Measurements from ENCODE around the gene TACC2. TPM values are rescaled to one million over a fixed set of nuclear protein-coding genes. Genes with fewer than 3 reads are reported as not detected.

Gene TACC2
- total RNA-seq, 1 experiment from 2014 or later = 15.8 TPM

GRCh38 chr10:122196218-122196617 is 207.3 kb downstream of the TACC2 start:
- no peaks in the 10 kb centered on the region for H3K4me1 ChIP-seq (replicated peaks; ENCODE audit: insufficient read depth)
- CTCF ChIA-PET = no interaction called here
- H3K9me3 ChIP-seq (ENCODE audit: insufficient read depth, low read depth) = no peaks in the 10 kb centered on the region

GRCh38 chr10:122197611-122198222 is 208.8 kb downstream of the TACC2 start:
- CTCF ChIA-PET = no interaction called here
- no peaks in the 10 kb centered on the region for H3K9me3 ChIP-seq (ENCODE audit: insufficient read depth, low read depth)
- no peak for TF ChIP-seq EZH2 (IDR thresholded peaks at IDR 0.05; ENCODE audit: low read depth)
- TF ChIP-seq, protein P1, sequence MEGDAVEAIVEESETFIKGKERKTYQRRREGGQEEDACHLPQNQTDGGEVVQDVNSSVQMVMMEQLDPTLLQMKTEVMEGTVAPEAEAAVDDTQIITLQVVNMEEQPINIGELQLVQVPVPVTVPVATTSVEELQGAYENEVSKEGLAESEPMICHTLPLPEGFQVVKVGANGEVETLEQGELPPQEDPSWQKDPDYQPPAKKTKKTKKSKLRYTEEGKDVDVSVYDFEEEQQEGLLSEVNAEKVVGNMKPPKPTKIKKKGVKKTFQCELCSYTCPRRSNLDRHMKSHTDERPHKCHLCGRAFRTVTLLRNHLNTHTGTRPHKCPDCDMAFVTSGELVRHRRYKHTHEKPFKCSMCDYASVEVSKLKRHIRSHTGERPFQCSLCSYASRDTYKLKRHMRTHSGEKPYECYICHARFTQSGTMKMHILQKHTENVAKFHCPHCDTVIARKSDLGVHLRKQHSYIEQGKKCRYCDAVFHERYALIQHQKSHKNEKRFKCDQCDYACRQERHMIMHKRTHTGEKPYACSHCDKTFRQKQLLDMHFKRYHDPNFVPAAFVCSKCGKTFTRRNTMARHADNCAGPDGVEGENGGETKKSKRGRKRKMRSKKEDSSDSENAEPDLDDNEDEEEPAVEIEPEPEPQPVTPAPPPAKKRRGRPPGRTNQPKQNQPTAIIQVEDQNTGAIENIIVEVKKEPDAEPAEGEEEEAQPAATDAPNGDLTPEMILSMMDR (conservative IDR thresholded peaks at IDR 0.05) = no peak
- H3K79me2 ChIP-seq (ENCODE audit: low read depth) = no peaks in the 10 kb centered on the region
- H3K27me3 ChIP-seq (ENCODE audit: insufficient read depth, low read depth) = no peaks in the 10 kb centered on the region
- H3K36me3 ChIP-seq (ENCODE audit: low read depth) = no peaks in the 10 kb centered on the region
- H2AFZ ChIP-seq = no peak overlapping the region
- H3K9me2 ChIP-seq (ENCODE audit: insufficient read depth) = no peaks in the 10 kb centered on the region
- no TSS peak for BruUV-seq (replicated peaks)
- no peaks in the 10 kb centered on the region for H4K20me1 ChIP-seq (ENCODE audit: insufficient read depth)
- H3K4me2 ChIP-seq = no peak overlapping the region
- intact Hi-C loops (cut with micrococcal nuclease; ENCODE audit: unreplicated experiment) = no loop called here
- no peaks in the 10 kb centered on the region for H3F3A ChIP-seq (ENCODE audit: insufficient read depth, low read depth)
- H3K4me3 ChIP-seq = no peak overlapping the region
- no peak for DNase-seq
- H3K4me1 ChIP-seq (replicated peaks; ENCODE audit: insufficient read depth) = no peaks in the 10 kb centered on the region
- POLR2A ChIA-PET (ENCODE audit: unreplicated experiment) = no interaction called here
- no peak overlapping the region for H3K27ac ChIP-seq

More at GRCh38 chr10:122196218-122196617, 207.3 kb downstream of the TACC2 start:
- H3F3A ChIP-seq (ENCODE audit: insufficient read depth, low read depth) = no peaks in the 10 kb centered on the region
- intact Hi-C loops (cut with micrococcal nuclease; ENCODE audit: unreplicated experiment) = no loop called here
- DNase-seq = no peak
- no peak overlapping the region for H2AFZ ChIP-seq
- no peak overlapping the region for H3K27ac ChIP-seq
- no peaks in the 10 kb centered on the region for H4K20me1 ChIP-seq (ENCODE audit: insufficient read depth)
- no peaks in the 10 kb centered on the region for H3K27me3 ChIP-seq (ENCODE audit: insufficient read depth, low read depth)
- no peaks in the 10 kb centered on the region for H3K79me2 ChIP-seq (ENCODE audit: low read depth)
- POLR2A ChIA-PET (ENCODE audit: unreplicated experiment) = no interaction called here
- TF ChIP-seq, protein P1 (conservative IDR thresholded peaks at IDR 0.05) = no peak
- TF ChIP-seq EZH2 (IDR thresholded peaks at IDR 0.05; ENCODE audit: low read depth) = no peak
- H3K4me3 ChIP-seq = no peak overlapping the region
- no peak overlapping the region for H3K4me2 ChIP-seq
- no peaks in the 10 kb centered on the region for H3K9me2 ChIP-seq (ENCODE audit: insufficient read depth)
- no peaks in the 10 kb centered on the region for H3K36me3 ChIP-seq (ENCODE audit: low read depth)
- BruUV-seq (replicated peaks) = no TSS peak

DNA sequence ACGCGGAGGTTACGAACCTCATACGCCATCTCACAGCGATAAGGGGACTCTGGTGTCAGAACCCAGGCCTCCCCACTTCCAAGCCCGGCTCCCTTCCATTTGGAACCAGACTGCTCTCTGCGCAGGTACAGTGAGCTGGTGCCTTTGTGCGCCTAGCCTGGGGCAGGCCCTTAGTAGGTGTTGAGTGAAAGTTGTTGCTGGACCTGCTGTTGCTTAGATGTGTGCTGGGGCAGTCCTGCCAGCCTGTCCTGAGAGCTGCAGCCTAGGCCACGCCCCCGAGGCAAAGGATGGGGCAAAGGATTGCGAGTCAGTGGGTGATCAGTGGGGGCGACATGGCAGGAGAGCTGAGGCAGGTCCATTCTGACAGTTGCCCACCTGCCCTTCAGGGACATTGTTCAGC is 209.7 kb downstream of the TACC2 start:
- ChIA-PET CTCF (no interaction called here), POLR2A (ENCODE audit: unreplicated experiment) (no interaction called here)
- no peak overlapping the region for H3K27ac ChIP-seq

More for the DNA sequence above, 209.7 kb downstream of the TACC2 start:
- H3K4me3 ChIP-seq = no peak overlapping the region
- H3K4me2 ChIP-seq = no peak overlapping the region
- no peaks in the 10 kb centered on the region for H3K9me3 ChIP-seq (ENCODE audit: insufficient read depth, low read depth)
- H3F3A ChIP-seq (ENCODE audit: insufficient read depth, low read depth) = no peaks in the 10 kb centered on the region
- no peaks in the 10 kb centered on the region for H3K79me2 ChIP-seq (ENCODE audit: low read depth)
- no TSS peak for BruUV-seq (replicated peaks)
- no peak for DNase-seq
- no peaks in the 10 kb centered on the region for H3K27me3 ChIP-seq (ENCODE audit: insufficient read depth, low read depth)
- TF ChIP-seq, protein P1 (conservative IDR thresholded peaks at IDR 0.05) = no peak
- no peak for TF ChIP-seq EZH2 (IDR thresholded peaks at IDR 0.05; ENCODE audit: low read depth)
- intact Hi-C loops (cut with micrococcal nuclease; ENCODE audit: unreplicated experiment) = no loop called here
- no peak overlapping the region for H2AFZ ChIP-seq
- no peaks in the 10 kb centered on the region for H3K36me3 ChIP-seq (ENCODE audit: low read depth)
- H3K9me2 ChIP-seq (ENCODE audit: insufficient read depth) = no peaks in the 10 kb centered on the region
- no peaks in the 10 kb centered on the region for H4K20me1 ChIP-seq (ENCODE audit: insufficient read depth)
- H3K4me1 ChIP-seq (replicated peaks; ENCODE audit: insufficient read depth) = no peaks in the 10 kb centered on the region
